Measurements from ENCODE around the gene LYRM1. TPM values are rescaled to one million over a fixed set of nuclear protein-coding genes. Genes with fewer than 3 reads are reported as not detected.

LYRM1 gene
- polyA plus RNA-seq, 1 donor from 2014 or later: 125 TPM

GRCh38 chr16:20870122-20870820 lies 30.3 kb upstream of the LYRM1 start:
- H3K9me2 ChIP-seq (ENCODE audit: insufficient read depth, low read length): no peaks in the 10 kb centered on the region
- H3K27ac ChIP-seq (ENCODE audit: low read length): no peak overlapping the region
- no peak overlapping the region for H3K9ac ChIP-seq (ENCODE audit: low read length)
- H3F3A ChIP-seq (ENCODE audit: insufficient read depth, low read length, poor library complexity, severe bottlenecking): no peaks in the 10 kb centered on the region
- H3K27me3 ChIP-seq (ENCODE audit: insufficient read depth, low read depth, low read length): no peaks in the 10 kb centered on the region
- no peak overlapping the region for H3K4me3 ChIP-seq (ENCODE audit: low read length)
- no peaks in the 10 kb centered on the region for H4K20me1 ChIP-seq (ENCODE audit: insufficient read depth)
- no peak overlapping the region for H2AFZ ChIP-seq (ENCODE audit: low read depth, low read length)
- no peak overlapping the region for H3K4me2 ChIP-seq (ENCODE audit: low read length)
- TF ChIP-seq EP300 (conservative IDR thresholded peaks at IDR 0.05; ENCODE audit: poor library complexity, severe bottlenecking) (no peak), REST (IDR thresholded peaks at IDR 0.05; ENCODE audit: borderline replicate concordance) (no peak), MXI1 (conservative IDR thresholded peaks at IDR 0.05; ENCODE audit: poor library complexity, severe bottlenecking) (no peak), EZH2 (IDR thresholded peaks at IDR 0.05; ENCODE audit: borderline replicate concordance, insufficient read depth, low read length, poor library complexity, severe bottlenecking) (no peak), SMC3 (conservative IDR thresholded peaks at IDR 0.05; ENCODE audit: poor library complexity) (no peak), RAD21 (conservative IDR thresholded peaks at IDR 0.05) (no peak), TAF1 (IDR thresholded peaks at IDR 0.05; ENCODE audit: low read depth) (no peak), CTCF (IDR thresholded peaks at IDR 0.05; ENCODE audit: poor library complexity, severe bottlenecking) (no peak), POLR2AphosphoS5 (IDR thresholded peaks at IDR 0.05) (no peak)
- H3K36me3 ChIP-seq (ENCODE audit: insufficient read depth, low read length): no peaks in the 10 kb centered on the region
- H3K79me2 ChIP-seq (replicated peaks; ENCODE audit: insufficient read depth, low read length): peaks cover 11% of the 10 kb centered on the region
- no peaks in the 10 kb centered on the region for H3K9me3 ChIP-seq (ENCODE audit: low read length)

- Histone ChIP-seq H2AFZ (ENCODE audit: low read depth, low read length) (no peak overlapping the region), H3K4me3 (ENCODE audit: low read length) (no peak overlapping the region), H3K27me3 (ENCODE audit: insufficient read depth, low read depth, low read length) (no peaks in the 10 kb centered on the region), H3K36me3 (ENCODE audit: insufficient read depth, low read length) (no peaks in the 10 kb centered on the region), H3K9me2 (ENCODE audit: insufficient read depth, low read length) (no peaks in the 10 kb centered on the region), H3K79me2 (replicated peaks; ENCODE audit: insufficient read depth, low read length) (peaks cover 13% of the 10 kb centered on the region), H3K9me3 (ENCODE audit: low read length) (no peaks in the 10 kb centered on the region), H3K27ac (ENCODE audit: low read length) (no peak overlapping the region), H3K9ac (ENCODE audit: low read length) (no peak overlapping the region), H4K20me1 (ENCODE audit: insufficient read depth) (no peaks in the 10 kb centered on the region), H3F3A (ENCODE audit: insufficient read depth, low read length, poor library complexity, severe bottlenecking) (no peaks in the 10 kb centered on the region), H3K4me2 (ENCODE audit: low read length) (no peak overlapping the region)
- TF ChIP-seq EZH2 (IDR thresholded peaks at IDR 0.05; ENCODE audit: borderline replicate concordance, insufficient read depth, low read length, poor library complexity, severe bottlenecking) (no peak), RAD21 (conservative IDR thresholded peaks at IDR 0.05) (no peak), POLR2AphosphoS5 (IDR thresholded peaks at IDR 0.05) (no peak), CTCF (IDR thresholded peaks at IDR 0.05; ENCODE audit: poor library complexity, severe bottlenecking) (no peak), REST (IDR thresholded peaks at IDR 0.05; ENCODE audit: borderline replicate concordance) (no peak), TAF1 (IDR thresholded peaks at IDR 0.05; ENCODE audit: low read depth) (no peak), SMC3 (conservative IDR thresholded peaks at IDR 0.05; ENCODE audit: poor library complexity) (no peak), MXI1 (conservative IDR thresholded peaks at IDR 0.05; ENCODE audit: poor library complexity, severe bottlenecking) (no peak), EP300 (conservative IDR thresholded peaks at IDR 0.05; ENCODE audit: poor library complexity, severe bottlenecking) (no peak)
These were observed 29.3 kb upstream of the LYRM1 start for GRCh38 chr16:20871258-20871657.

Data from neural cell (in vitro differentiated cells).